Uterus (tissue), 2 donors: ENCODE measurements around the gene LDLRAD4.

Source experiments
- POLR2A ChIP-seq, 2 donors: fragments of 450-650 bp; IDR thresholded peaks; one replicate each; pipeline ENCODE4 v1.6.1; 2016; ENCODE audit warnings: antibody characterized with exemption in 2 of 2, mild to moderate bottlenecking in 1 of 2, moderate library complexity in 1 of 2
- TF ChIP-seq, protein P1 (sequence below), 4 experiments: fragments of 200-600 bp in 2 of 4; fragments of 450-650 bp in 2 of 4; sonication (generic) in 2 of 4; IDR thresholded peaks; one replicate each; pipeline ENCODE4 v1.5.1; 2016 to 2019; ENCODE audit warnings: antibody characterized with exemption in 4 of 4, mild to moderate bottlenecking in 2 of 4, moderate library complexity in 1 of 4

DNA sequence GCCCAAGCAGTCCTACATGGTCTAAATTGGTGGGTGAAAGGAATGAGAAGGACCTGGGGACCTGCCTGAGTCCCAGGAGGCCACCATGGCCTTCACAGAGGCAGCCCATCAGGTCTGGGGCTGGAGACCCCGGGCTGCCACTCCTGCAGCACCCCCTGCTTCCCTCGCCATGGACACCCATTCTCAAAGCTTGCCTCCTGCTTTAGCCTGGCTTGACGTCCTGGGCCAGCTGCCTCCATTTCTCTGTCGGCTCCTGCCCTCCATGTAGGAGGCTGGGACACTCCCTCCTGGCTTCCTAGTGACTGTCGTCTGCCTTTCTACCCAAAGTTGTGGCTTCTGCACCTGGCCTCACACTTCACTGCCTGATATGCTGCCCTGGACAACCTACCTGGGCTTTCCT, 309.2 kb downstream of the LDLRAD4 start:
- no peak for TF ChIP-seq POLR2A (IDR thresholded peaks at IDR 0.05)
- TF ChIP-seq, protein P1, sequence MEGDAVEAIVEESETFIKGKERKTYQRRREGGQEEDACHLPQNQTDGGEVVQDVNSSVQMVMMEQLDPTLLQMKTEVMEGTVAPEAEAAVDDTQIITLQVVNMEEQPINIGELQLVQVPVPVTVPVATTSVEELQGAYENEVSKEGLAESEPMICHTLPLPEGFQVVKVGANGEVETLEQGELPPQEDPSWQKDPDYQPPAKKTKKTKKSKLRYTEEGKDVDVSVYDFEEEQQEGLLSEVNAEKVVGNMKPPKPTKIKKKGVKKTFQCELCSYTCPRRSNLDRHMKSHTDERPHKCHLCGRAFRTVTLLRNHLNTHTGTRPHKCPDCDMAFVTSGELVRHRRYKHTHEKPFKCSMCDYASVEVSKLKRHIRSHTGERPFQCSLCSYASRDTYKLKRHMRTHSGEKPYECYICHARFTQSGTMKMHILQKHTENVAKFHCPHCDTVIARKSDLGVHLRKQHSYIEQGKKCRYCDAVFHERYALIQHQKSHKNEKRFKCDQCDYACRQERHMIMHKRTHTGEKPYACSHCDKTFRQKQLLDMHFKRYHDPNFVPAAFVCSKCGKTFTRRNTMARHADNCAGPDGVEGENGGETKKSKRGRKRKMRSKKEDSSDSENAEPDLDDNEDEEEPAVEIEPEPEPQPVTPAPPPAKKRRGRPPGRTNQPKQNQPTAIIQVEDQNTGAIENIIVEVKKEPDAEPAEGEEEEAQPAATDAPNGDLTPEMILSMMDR (IDR thresholded peaks at IDR 0.05) = no peak
